HepG2 (cell line): Measurements from ENCODE around the gene TNS4. TPM values are rescaled to one million over a fixed set of nuclear protein-coding genes. Genes with fewer than 3 reads are reported as not detected.

ENCODE experiments used
- CCDC6 ChIP-seq: sonication (generic); formaldehyde crosslinking; IDR thresholded peaks from 2 replicates; pipeline ENCODE4 v1.8.1; 2022; ENCODE audit warnings: mild to moderate bottlenecking, missing genetic modification reagents, moderate library complexity
- DNMT1 ChIP-seq: sonication (generic); formaldehyde crosslinking; IDR thresholded peaks from 2 replicates; pipeline ENCODE4 v1.5.1; 2020; ENCODE audit warnings: mild to moderate bottlenecking, missing genetic modification reagents
- ELF3 ChIP-seq: IDR thresholded peaks from 2 replicates; pipeline ENCODE4 v1.6.1; 2016; ENCODE audit warnings: missing genetic modification reagents, missing compliant biosample characterization
- FOXA1 ChIP-seq, 2 experiments: fragments of 450-650 bp in 1 of 2; sonication (generic) in 1 of 2; formaldehyde crosslinking in 1 of 2; IDR thresholded peaks; 2 replicates each; pipeline versions ENCODE4 v1.4.0 to v1.6.1; 2016 to 2020; ENCODE audit warnings: missing genetic modification reagents in 1 of 2
- HOXD1 ChIP-seq: sonication (generic); formaldehyde crosslinking; IDR thresholded peaks from 2 replicates; pipeline ENCODE4 v1.5.0; 2020; ENCODE audit warnings: missing genetic modification reagents
- KMT2A ChIP-seq: sonication (generic); formaldehyde crosslinking; IDR thresholded peaks from 2 replicates; pipeline ENCODE4 v1.4.0; 2020; ENCODE audit warnings: missing genetic modification reagents
- SPEN ChIP-seq: sonication (generic); formaldehyde crosslinking; IDR thresholded peaks from 2 replicates; pipeline ENCODE4 v1.5.1; 2020; ENCODE audit warnings: low read depth, mild to moderate bottlenecking, missing genetic modification reagents
- ZEB1 ChIP-seq: IDR thresholded peaks from 2 replicates; pipeline ENCODE4 v1.6.1; 2012; ENCODE audit warnings: mild to moderate bottlenecking, low read depth, inconsistent platforms; ENCODE audit not compliant: insufficient replicate concordance
- ZFP37 ChIP-seq: sonication (generic); formaldehyde crosslinking; IDR thresholded peaks from 2 replicates; pipeline ENCODE4 v1.4.0; 2020; ENCODE audit warnings: missing genetic modification reagents, borderline replicate concordance
- ZNF605 ChIP-seq: sonication (generic); formaldehyde crosslinking; IDR thresholded peaks from 2 replicates; pipeline ENCODE4 v1.8.0; 2022; ENCODE audit warnings: mild to moderate bottlenecking, missing genetic modification reagents
- ZNF619 ChIP-seq: sonication (generic); formaldehyde crosslinking; IDR thresholded peaks from 2 replicates; pipeline ENCODE4 v1.4.0; 2020; ENCODE audit warnings: mild to moderate bottlenecking, missing genetic modification reagents
- ZNF773 ChIP-seq: sonication (generic); formaldehyde crosslinking; IDR thresholded peaks from 2 replicates; pipeline ENCODE4 v1.4.0; 2020; ENCODE audit warnings: missing genetic modification reagents, borderline replicate concordance
- polyA plus RNA-seq, 8 experiments: library from polyadenylated mRNA; depleted of rRNA in 3 of 8; stranded (reverse) in 7 of 8; unstranded in 1 of 8; fragments of >200 nt; fragmentation: Illumina TruSeq in 4 of 8; extraction: Trizol in 4 of 8; gene quantifications; 2 replicates each; pipeline versions ENCODE4 v1.2.1 to v1.2.3, GENCODE V29; 2011 to 2016; ENCODE audit warnings: low read depth in 4 of 8, missing spikeins in 1 of 8, mixed read lengths in 1 of 8; ENCODE audit not compliant: insufficient read depth in 1 of 8
- total RNA-seq, 5 experiments: library from RNA; depleted of rRNA; stranded (reverse); fragments of >200 nt; fragmentation: Illumina TruSeq; extraction: Trizol; gene quantifications; 2 replicates each; pipeline ENCODE4 v1.2.3, GENCODE V29; 2016; ENCODE audit warnings: low read depth in 1 of 5
- TF ChIP-seq, protein P1 (sequence below): sonication (generic); formaldehyde crosslinking; IDR thresholded peaks from 2 replicates; pipeline ENCODE4 v1.5.1; 2020; ENCODE audit warnings: mild to moderate bottlenecking, missing genetic modification reagents, borderline replicate concordance
- TF ChIP-seq, protein P2 (sequence below): IDR thresholded peaks from 2 replicates; pipeline ENCODE4 v1.6.1; 2016
- TF ChIP-seq, protein P3 (sequence below): sonication (generic); formaldehyde crosslinking; IDR thresholded peaks from 2 replicates; pipeline ENCODE4 v1.5.1; 2020; ENCODE audit warnings: mild to moderate bottlenecking, missing genetic modification reagents
- TF ChIP-seq, protein P4 (sequence below): sonication (generic); formaldehyde crosslinking; IDR thresholded peaks from 2 replicates; pipeline ENCODE4 v1.4.0; 2020; ENCODE audit warnings: missing genetic modification reagents

The TNS4 gene
- total and polyA plus RNA-seq, 2 of the 13 experiments (the other 11 are each of a cell fraction or from before 2014, with no cell fraction given): 0.58 to 2.1 TPM

DNA sequence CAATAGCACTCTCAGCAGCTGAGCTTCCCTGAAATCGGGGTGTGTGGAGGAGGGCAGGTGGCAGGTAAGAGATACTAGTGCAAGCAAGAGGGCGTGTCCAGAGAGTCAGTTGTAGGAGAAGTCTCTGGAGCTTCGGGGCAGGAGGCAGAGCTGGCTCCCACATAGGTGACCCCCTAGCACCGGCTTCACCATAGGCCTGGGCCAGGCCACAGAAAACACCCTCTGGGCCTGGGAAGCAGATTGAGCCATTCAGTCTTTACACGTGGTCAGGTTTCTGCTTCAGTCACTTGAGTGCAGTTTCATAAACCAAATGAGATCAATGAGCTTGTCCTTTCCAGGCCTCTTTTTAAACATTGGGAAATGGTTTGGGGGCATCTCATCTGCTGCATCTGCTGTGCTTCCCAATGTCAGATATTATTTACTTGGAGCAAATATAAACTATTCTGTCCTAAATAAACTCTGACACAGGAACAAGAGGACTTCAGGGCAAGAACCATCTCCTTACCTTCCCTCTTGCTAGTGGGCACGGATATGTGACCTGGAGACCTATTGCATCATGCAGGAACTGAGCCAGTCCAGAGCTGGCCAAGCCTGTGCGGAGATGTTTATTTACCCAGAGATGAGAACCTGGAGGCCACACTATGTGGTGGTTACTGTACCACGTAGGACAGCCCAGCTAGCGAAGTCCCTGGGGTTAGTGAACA, 47.7 kb upstream of the TNS4 start (continued):
- TF ChIP-seq, protein P1, sequence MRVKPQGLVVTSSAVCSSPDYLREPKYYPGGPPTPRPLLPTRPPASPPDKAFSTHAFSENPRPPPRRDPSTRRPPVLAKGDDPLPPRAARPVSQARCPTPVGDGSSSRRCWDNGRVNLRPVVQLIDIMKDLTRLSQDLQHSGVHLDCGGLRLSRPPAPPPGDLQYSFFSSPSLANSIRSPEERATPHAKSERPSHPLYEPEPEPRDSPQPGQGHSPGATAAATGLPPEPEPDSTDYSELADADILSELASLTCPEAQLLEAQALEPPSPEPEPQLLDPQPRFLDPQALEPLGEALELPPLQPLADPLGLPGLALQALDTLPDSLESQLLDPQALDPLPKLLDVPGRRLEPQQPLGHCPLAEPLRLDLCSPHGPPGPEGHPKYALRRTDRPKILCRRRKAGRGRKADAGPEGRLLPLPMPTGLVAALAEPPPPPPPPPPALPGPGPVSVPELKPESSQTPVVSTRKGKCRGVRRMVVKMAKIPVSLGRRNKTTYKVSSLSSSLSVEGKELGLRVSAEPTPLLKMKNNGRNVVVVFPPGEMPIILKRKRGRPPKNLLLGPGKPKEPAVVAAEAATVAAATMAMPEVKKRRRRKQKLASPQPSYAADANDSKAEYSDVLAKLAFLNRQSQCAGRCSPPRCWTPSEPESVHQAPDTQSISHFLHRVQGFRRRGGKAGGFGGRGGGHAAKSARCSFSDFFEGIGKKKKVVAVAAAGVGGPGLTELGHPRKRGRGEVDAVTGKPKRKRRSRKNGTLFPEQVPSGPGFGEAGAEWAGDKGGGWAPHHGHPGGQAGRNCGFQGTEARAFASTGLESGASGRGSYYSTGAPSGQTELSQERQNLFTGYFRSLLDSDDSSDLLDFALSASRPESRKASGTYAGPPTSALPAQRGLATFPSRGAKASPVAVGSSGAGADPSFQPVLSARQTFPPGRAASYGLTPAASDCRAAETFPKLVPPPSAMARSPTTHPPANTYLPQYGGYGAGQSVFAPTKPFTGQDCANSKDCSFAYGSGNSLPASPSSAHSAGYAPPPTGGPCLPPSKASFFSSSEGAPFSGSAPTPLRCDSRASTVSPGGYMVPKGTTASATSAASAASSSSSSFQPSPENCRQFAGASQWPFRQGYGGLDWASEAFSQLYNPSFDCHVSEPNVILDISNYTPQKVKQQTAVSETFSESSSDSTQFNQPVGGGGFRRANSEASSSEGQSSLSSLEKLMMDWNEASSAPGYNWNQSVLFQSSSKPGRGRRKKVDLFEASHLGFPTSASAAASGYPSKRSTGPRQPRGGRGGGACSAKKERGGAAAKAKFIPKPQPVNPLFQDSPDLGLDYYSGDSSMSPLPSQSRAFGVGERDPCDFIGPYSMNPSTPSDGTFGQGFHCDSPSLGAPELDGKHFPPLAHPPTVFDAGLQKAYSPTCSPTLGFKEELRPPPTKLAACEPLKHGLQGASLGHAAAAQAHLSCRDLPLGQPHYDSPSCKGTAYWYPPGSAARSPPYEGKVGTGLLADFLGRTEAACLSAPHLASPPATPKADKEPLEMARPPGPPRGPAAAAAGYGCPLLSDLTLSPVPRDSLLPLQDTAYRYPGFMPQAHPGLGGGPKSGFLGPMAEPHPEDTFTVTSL (CRISPR knock-in tag): peak; percentile 93
- peak; percentile 92 for TF ChIP-seq ZNF619
- peak; percentile 79; the same call in 1 of the 2 replicates for TF ChIP-seq ZFP37 (CRISPR knock-in tag)
- peak; percentile 80 for TF ChIP-seq KMT2A (CRISPR knock-in tag)
- peak; percentile 88 for TF ChIP-seq SPEN (CRISPR knock-in tag)
- TF ChIP-seq HOXD1: peak; percentile 89
- TF ChIP-seq, protein P2, sequence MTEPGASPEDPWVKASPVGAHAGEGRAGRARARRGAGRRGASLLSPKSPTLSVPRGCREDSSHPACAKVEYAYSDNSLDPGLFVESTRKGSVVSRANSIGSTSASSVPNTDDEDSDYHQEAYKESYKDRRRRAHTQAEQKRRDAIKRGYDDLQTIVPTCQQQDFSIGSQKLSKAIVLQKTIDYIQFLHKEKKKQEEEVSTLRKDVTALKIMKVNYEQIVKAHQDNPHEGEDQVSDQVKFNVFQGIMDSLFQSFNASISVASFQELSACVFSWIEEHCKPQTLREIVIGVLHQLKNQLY (CRISPR knock-in tag): peak; percentile 92; the same call in 1 of the 2 replicates
- peak; percentile 37; the same call in 1 of the 2 replicates for TF ChIP-seq DNMT1 (CRISPR knock-in tag)
- TF ChIP-seq ZNF773: peak; percentile 3; the same call in 1 of the 2 replicates
- TF ChIP-seq ELF3 (CRISPR knock-in tag): peak; percentile 99
- TF ChIP-seq ZNF605: peak; percentile 84
- TF ChIP-seq ZEB1: peak; percentile 71
- TF ChIP-seq CCDC6 (CRISPR knock-in tag): peak; percentile 93
- no peak for TF ChIP-seq FOXA1 (IDR thresholded peaks at IDR 0.05)
- peak; percentile 95 for TF ChIP-seq FOXA1 (CRISPR knock-in tag; IDR thresholded peaks at IDR 0.05)
- TF ChIP-seq, protein P3, sequence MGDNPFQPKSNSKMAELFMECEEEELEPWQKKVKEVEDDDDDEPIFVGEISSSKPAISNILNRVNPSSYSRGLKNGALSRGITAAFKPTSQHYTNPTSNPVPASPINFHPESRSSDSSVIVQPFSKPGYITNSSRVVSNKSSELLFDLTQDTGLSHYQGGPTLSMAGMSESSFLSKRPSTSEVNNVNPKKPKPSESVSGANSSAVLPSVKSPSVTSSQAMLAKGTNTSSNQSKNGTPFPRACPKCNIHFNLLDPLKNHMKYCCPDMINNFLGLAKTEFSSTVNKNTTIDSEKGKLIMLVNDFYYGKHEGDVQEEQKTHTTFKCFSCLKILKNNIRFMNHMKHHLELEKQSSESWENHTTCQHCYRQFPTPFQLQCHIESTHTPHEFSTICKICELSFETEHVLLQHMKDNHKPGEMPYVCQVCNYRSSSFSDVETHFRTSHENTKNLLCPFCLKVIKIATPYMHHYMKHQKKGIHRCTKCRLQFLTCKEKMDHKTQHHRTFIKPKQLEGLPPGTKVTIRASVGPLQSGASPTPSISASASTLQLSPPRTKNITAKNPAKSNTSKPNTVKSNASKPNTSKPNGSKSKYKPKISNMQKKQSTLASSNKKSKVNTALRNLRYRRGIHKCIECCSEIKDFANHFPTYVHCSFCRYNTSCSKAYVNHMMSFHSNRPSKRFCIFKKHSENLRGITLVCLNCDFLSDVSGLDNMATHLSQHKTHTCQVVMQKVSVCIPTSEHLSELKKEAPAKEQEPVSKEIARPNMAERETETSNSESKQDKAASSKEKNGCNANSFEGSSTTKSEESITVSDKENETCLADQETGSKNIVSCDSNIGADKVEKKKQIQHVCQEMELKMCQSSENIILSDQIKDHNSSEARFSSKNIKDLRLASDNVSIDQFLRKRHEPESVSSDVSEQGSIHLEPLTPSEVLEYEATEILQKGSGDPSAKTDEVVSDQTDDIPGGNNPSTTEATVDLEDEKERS (CRISPR knock-in tag): peak; percentile 93; the same call in 1 of the 2 replicates
- TF ChIP-seq, protein P4, sequence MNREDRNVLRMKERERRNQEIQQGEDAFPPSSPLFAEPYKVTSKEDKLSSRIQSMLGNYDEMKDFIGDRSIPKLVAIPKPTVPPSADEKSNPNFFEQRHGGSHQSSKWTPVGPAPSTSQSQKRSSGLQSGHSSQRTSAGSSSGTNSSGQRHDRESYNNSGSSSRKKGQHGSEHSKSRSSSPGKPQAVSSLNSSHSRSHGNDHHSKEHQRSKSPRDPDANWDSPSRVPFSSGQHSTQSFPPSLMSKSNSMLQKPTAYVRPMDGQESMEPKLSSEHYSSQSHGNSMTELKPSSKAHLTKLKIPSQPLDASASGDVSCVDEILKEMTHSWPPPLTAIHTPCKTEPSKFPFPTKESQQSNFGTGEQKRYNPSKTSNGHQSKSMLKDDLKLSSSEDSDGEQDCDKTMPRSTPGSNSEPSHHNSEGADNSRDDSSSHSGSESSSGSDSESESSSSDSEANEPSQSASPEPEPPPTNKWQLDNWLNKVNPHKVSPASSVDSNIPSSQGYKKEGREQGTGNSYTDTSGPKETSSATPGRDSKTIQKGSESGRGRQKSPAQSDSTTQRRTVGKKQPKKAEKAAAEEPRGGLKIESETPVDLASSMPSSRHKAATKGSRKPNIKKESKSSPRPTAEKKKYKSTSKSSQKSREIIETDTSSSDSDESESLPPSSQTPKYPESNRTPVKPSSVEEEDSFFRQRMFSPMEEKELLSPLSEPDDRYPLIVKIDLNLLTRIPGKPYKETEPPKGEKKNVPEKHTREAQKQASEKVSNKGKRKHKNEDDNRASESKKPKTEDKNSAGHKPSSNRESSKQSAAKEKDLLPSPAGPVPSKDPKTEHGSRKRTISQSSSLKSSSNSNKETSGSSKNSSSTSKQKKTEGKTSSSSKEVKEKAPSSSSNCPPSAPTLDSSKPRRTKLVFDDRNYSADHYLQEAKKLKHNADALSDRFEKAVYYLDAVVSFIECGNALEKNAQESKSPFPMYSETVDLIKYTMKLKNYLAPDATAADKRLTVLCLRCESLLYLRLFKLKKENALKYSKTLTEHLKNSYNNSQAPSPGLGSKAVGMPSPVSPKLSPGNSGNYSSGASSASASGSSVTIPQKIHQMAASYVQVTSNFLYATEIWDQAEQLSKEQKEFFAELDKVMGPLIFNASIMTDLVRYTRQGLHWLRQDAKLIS (CRISPR knock-in tag): 0 out of 2 replicates have a peak, but pooled peaks have one; percentile 63
